ENCODE measurements around the gene MTUS2.

Gene MTUS2

DNA sequence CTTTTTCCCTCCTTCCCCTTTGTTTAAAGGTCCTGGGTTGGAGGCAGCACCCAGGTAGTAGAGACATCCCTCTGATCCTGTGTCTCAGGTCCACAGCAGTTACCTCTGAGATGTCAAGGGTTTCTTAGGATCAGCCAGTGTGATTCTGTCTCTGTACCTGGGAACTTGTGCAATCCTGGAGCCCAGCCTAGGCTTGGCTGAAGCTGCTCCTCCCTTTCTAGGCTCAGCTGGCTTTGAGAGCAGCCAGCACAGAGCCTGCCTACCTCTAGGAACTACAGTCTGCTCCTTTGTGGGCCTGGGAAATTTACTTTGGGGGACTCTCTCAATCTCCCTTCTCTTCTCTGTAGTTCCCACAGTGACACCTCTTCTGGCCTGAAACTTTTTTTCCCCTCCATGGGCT lies 171.6 kb downstream of the MTUS2 start:
- DNase-seq (ENCODE audit: extremely low read depth, low read depth) = no peak
- TF ChIP-seq, protein P1, sequence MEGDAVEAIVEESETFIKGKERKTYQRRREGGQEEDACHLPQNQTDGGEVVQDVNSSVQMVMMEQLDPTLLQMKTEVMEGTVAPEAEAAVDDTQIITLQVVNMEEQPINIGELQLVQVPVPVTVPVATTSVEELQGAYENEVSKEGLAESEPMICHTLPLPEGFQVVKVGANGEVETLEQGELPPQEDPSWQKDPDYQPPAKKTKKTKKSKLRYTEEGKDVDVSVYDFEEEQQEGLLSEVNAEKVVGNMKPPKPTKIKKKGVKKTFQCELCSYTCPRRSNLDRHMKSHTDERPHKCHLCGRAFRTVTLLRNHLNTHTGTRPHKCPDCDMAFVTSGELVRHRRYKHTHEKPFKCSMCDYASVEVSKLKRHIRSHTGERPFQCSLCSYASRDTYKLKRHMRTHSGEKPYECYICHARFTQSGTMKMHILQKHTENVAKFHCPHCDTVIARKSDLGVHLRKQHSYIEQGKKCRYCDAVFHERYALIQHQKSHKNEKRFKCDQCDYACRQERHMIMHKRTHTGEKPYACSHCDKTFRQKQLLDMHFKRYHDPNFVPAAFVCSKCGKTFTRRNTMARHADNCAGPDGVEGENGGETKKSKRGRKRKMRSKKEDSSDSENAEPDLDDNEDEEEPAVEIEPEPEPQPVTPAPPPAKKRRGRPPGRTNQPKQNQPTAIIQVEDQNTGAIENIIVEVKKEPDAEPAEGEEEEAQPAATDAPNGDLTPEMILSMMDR (IDR thresholded peaks at IDR 0.05; ENCODE audit: low read depth, low read length) = no peak

DNA sequence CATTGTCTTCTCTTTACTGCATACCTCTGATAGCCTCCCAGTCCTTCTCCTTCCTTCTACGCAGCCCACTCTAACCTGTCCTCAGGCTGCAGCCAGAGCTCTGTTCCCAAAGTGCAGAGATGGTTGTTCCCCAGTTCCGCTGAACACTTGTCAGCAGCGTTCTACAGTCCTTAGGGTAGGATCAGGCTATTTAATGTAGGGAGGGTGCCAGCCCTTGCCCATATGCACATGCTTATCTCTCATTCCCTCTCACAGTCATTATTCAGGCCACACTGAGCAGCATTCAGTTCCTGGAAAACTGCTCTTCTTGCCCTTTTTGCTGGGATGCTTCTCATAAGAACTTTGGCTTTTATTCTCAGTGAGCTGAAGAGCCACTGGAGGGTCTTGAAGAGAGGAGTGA lies 180.7 kb downstream of the MTUS2 start:
- TF ChIP-seq, protein P1 (IDR thresholded peaks at IDR 0.05; ENCODE audit: low read depth, low read length) = no peak
- no peak for DNase-seq (ENCODE audit: extremely low read depth, low read depth)

DNA sequence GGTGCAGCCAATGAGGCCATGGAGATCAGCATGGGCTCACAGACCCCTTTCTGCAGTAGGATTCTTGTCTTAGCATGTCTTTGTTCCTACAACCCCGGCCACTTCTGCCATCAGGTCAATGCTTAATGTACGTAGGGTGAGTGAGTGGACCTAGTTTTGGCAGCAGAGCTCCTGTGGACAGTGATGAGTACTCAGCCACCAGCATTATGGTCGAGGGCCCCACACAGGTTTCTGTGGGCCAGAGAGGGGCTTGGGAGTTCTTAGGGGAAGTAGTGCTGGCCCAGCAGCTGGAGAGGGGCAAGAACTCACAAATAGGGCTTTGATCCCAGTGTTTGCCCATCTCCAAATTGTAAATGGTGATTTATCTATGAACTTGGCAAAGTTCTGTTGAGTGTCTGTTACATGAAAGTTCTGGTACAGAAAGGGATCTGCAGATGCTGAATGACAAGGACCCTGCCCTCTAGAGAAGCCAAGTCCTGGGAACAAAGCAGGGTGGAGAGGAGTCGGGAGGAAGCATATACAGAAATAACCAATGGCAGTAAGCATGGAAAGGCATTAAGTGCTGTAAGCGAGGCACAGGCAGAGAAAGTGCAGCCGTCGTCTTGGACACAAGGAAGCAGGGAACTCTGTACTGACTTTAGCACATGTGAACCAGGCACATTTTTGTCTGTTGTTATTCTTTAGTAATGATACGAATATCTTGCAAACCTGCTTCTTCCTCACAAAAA lies 185.1 kb downstream of the MTUS2 start:
- TF ChIP-seq, protein P1 (IDR thresholded peaks at IDR 0.05; ENCODE audit: low read depth, low read length) = no peak
- no peak for DNase-seq (ENCODE audit: extremely low read depth, low read depth)

DNA sequence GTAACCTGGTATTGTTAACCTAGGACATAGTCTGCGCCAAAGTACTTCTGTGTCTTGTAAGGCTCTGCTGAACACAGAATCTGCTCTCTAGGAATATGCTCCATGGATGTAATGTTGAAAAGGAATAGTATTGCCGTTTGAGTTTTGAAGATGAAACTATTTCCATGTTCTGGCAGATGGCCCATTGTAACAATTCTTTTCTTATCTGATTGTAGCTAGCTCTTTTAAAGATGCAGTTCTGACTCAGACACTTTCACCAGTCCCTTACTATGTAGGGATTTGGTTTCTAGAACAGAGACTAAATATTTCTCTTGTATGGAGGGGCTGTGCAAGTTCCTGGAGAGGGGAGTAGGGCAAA lies 185.6 kb downstream of the MTUS2 start:
- DNase-seq (ENCODE audit: extremely low read depth, low read depth) = no peak
- TF ChIP-seq, protein P1 (IDR thresholded peaks at IDR 0.05; ENCODE audit: low read depth, low read length) = no peak

DNA sequence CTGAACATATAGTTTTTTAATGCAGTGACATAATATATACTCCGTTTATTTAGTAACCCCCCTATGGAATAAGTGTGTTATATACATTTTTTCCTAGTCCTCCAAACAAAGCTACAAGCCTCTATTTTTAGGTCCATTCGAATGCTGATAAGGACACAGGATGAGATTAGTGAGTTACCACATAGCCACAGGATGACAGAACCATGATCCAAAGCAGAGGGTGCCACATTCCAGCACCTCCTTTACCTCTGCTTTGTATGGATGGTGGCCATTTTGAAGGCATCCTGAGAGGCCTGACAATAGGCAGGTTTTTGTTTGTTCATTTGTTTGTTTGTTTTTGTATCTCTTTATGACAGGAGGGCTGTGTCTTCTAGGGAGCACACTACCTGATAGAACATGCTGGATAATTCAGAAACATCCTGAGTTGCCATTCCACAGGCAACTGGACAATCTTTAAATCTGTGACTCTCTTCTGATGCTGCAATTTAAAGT lies 186.3 kb downstream of the MTUS2 start:
- TF ChIP-seq, protein P1 (IDR thresholded peaks at IDR 0.05; ENCODE audit: low read depth, low read length) = no peak
- DNase-seq (ENCODE audit: extremely low read depth, low read depth) = no peak

DNA sequence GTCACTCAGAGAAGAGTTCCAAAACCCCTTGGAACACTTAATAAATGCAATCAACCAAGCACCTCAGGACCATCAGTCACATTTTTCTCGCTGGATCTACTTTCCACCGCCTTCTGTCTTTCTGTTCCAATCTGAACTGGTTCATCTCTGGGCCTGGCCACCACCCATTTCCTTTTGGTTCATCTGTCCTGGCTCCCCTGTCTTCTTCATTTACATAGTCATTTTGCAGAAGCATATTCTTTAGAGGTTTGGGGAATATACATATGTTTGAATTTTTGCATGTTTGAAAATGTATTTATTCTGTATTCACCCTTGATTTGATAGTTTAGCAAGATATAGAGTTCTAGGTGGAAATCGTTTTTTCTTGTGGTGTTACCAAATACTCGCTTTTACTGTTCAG lies 188.2 kb downstream of the MTUS2 start:
- DNase-seq (ENCODE audit: extremely low read depth, low read depth) = no peak
- TF ChIP-seq, protein P1 (IDR thresholded peaks at IDR 0.05; ENCODE audit: low read depth, low read length) = no peak

DNA sequence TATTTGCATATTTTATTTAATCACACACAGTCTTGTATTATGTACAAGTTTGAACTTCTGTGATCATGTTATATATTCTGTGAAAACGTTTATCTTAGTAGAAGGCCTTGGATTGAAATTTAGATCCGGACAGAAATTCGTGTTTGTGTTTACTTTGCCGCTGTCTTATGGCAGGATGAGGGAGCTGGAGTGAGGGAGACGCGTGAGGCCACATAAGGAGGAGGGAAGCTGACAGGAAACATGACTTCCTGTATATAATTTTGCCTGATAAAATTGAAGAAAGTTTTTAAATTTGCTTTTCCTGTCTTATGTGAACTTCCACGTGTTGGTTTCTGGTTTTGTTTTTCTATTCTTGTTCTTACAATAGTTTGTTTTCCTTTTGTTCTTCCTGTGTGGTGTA lies 200.2 kb downstream of the MTUS2 start:
- TF ChIP-seq, protein P1 (IDR thresholded peaks at IDR 0.05; ENCODE audit: low read depth, low read length) = no peak
- no peak for DNase-seq (ENCODE audit: extremely low read depth, low read depth)

Data from AG09319 (cell line).